Activated T-cell treated with anti-CD3 and anti-CD28 coated beads, Interleukin-2, amount 50 U/mL, for 72 hours (primary cell): Measurements from ENCODE around the gene GGA3. TPM values are rescaled to one million over a fixed set of nuclear protein-coding genes. Genes with fewer than 3 reads are reported as not detected.
"Not testable (repeated sequence)": the region's sequence is repeated elsewhere in the genome, so short reads cannot be mapped to it uniquely, and the experiment has no call there.

Experiments
- ATAC-seq, 2 donors: fragments of 150-1000 bp; cut with Tn5 transposase; replicated peaks in 1 of 2; 2 replicates each; pipeline ENCODE4 v1.10.0; 2021; ENCODE audit warnings: moderate library complexity in 2 of 2, mild to moderate bottlenecking in 1 of 2
- DNase-seq, 2 donors: peaks; one replicate each; pipeline ENCODE4 v3.0.0; 2021 to 2022; ENCODE audit warnings: mixed read lengths in 1 of 2
- H3K27ac Mint-ChIP-seq: one replicate; pipeline ENCODE4 v1.8.0; 2022; ENCODE audit warnings: mild to moderate bottlenecking, moderate library complexity, mixed read lengths
- H3K27me3 Mint-ChIP-seq: one replicate; pipeline ENCODE4 v1.8.0; 2022; ENCODE audit warnings: low read depth, mixed read lengths
- H3K36me3 Mint-ChIP-seq, 2 donors: one replicate each; pipeline ENCODE4 v1.8.0; 2022; ENCODE audit warnings: mixed read lengths in 2 of 2, mild to moderate bottlenecking in 1 of 2; ENCODE audit not compliant: insufficient read depth in 2 of 2
- H3K4me1 Mint-ChIP-seq: one replicate; pipeline ENCODE4 v1.8.0; 2022; ENCODE audit warnings: low read depth, mixed read lengths
- H3K4me3 Mint-ChIP-seq, 2 donors: one replicate each; pipeline ENCODE4 v1.8.0; 2022; ENCODE audit warnings: mild to moderate bottlenecking in 2 of 2, mixed read lengths in 2 of 2, moderate library complexity in 2 of 2
- H3K9me3 Mint-ChIP-seq, 2 donors: one replicate each; pipeline ENCODE4 v1.8.0; 2022; ENCODE audit warnings: mixed read lengths in 2 of 2
- total RNA-seq, 2 donors: library from RNA; stranded (reverse); gene quantifications; one replicate each; pipeline ENCODE4 v1.2.3, GENCODE V29; 2022

The GGA3 gene
- total RNA-seq, 2 donors from 2014 or later: 77.1 to 80.9 TPM

DNA sequence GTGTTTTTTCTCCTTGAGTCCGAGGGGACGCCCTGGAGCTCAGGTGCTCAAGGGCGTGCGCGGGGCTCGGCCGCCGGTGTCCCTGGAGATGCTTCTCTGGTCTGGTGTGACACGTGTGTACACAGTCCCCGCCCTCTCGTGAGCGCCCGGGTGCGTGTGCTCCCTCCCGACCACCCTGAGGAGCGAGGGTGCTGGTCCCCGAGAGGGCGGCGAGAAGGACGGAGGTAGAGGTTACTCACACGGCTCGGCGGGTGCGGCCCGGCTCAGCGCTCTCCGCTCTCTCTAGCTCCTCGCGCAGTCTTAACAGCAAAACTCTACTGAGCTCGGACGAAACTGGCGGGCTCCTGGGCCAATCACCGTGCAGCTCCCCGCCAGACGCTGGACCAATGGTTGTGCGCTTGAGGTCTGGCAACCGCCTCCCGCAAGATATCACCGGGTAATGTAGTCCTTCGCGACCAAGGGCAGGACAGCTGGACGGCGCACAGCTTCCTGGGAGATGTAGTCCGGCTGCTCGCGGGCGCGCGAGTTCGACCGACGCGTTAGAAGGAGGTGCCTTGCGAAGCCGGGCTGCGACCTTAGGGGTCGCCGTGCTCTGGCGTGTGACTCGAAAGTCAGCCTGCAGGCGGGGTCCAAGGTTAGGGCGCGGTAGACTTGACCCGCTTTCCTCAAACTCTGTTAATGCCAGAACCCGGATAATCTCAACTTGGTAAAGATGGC is 27.9 kb upstream of the GGA3 start, which contains the start of gene SLC25A19:
Gene SLC25A19 (minus strand): TSS at position 319 of the 717 bp plus-strand sequence. CDS start 2,669 bp downstream, outside the sequence.
- no peaks in the 10 kb centered on the region for H3K9me3 Mint-ChIP-seq
- H3K27ac Mint-ChIP-seq: peak within 1 kb of the TSS; percentile 99
- peak; percentile 96 to 99 for DNase-seq
- peak within 1 kb of the TSS; percentile 98 to 99 for H3K4me3 Mint-ChIP-seq
- peak; percentile 92 to 93 for ATAC-seq
- H3K27me3 Mint-ChIP-seq: no peaks in the 10 kb centered on the region
- peaks cover 41% of the 10 kb centered on the region for H3K4me1 Mint-ChIP-seq
- H3K36me3 Mint-ChIP-seq: peaks cover 4 to 7% of the 10 kb centered on the region in 2 donors

DNA sequence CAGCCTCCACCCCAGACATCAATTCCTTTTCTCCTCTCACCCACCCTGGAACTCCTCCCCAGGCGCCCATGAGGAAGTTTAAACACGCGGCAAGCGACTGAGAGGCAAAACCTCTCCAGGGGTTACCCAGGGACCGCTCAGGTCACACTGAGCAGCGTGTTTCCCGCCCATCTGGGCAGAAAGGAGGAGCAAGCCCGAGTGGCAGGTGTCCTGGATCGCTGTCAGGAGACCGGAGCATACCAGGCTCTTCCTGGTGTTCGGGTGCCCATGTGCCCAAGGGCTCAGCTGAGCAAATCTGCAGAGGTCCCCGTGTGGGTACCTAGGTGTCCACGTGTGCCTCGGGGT is 27.3 kb upstream of the GGA3 start:
- no peaks in the 10 kb centered on the region for H3K9me3 Mint-ChIP-seq
- H3K4me3 Mint-ChIP-seq: peak overlapping the region; percentile 98 to 99
- ATAC-seq (peak; percentile 8 to 19), DNase-seq (peak; percentile 45 to 52)
- H3K27ac Mint-ChIP-seq: no peak overlapping the region
- H3K36me3 Mint-ChIP-seq: peaks cover 4 to 7% of the 10 kb centered on the region in 2 donors
- no peaks in the 10 kb centered on the region for H3K27me3 Mint-ChIP-seq
- peaks cover 39% of the 10 kb centered on the region for H3K4me1 Mint-ChIP-seq

DNA sequence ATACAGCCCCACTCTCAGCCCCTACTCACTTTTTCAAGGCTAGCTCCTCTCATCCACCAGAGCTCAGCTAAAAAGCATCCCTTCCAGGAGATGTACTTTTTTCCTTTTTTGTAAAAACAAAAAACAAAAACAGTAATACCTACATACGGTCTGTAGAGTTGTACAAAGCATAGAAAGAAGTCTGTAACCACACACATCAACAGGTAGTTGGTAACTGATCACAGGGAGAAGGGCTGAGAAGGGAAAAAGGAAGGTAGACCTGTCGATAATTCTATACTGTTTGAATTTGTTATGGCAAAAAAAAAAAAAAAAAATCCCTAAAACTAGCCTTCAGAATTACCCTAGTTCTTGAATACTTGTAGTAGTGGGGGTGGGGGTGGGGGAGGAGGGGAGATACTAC is 27.0 kb upstream of the GGA3 start:
- peaks cover 42% of the 10 kb centered on the region for H3K4me1 Mint-ChIP-seq
- DNase-seq (no peak), ATAC-seq (no peak)
- peak overlapping the region; percentile 98 to 99 for H3K4me3 Mint-ChIP-seq
- peak overlapping the region; percentile 87 for H3K27ac Mint-ChIP-seq
- no peaks in the 10 kb centered on the region for H3K27me3 Mint-ChIP-seq
- H3K9me3 Mint-ChIP-seq: no peaks in the 10 kb centered on the region
- H3K36me3 Mint-ChIP-seq: peaks cover 4 to 11% of the 10 kb centered on the region in 2 donors

DNA sequence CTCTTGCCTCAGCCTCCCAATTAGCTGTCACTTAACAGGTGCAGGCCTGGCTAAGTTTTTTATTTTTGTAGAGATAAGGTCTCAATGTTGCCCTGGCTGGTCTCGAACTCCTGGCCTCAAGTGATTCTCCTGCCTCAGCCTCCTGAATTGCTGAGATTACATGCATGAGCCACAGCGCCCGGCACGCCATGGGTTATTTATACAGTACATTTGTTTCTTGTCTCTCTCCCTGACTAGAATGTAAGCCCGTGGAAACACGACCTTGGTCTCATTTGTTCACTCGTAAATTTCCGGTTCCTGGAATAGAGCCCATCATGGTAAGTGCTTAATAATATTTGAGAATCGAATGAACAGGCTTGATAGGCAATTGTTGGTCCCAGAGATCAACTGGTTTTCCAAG is 25.8 kb upstream of the GGA3 start:
- Mint-ChIP-seq H3K36me3 (peaks cover 4 to 14% of the 10 kb centered on the region in 2 donors), H3K9me3 (no peaks in the 10 kb centered on the region), H3K27me3 (no peaks in the 10 kb centered on the region), H3K27ac (no peak overlapping the region), H3K4me1 (peaks cover 39% of the 10 kb centered on the region), H3K4me3 (peak overlapping the region; percentile 34 to 98)
- no peak for ATAC-seq
- DNase-seq: no peak

DNA sequence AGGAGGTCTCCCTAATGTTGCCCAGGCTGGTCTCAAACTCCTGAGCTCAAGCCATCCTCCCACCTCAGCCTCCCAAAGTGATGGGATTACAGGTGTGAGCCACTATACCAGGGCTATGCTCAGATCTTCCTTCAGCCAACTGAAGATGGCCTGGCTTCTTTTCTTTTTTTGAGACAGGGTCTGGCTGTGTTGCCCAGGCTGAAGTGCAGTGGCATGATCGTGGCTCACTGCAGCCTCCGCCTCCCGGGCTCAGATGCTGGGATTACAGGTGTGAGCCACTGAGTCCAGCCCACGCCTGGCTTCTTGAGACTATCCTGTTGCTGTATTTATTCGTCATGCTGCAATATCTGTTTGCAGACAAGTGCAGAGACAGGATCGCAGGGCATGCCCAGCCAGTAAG is 23.7 kb upstream of the GGA3 start:
- Mint-ChIP-seq H3K27me3 (no peaks in the 10 kb centered on the region), H3K27ac (no peak overlapping the region), H3K9me3 (no peaks in the 10 kb centered on the region), H3K36me3 (peaks cover 6 to 19% of the 10 kb centered on the region in 2 donors), H3K4me1 (peaks cover 26% of the 10 kb centered on the region), H3K4me3 (no peak overlapping the region)
- ATAC-seq: no peak
- no peak for DNase-seq

DNA sequence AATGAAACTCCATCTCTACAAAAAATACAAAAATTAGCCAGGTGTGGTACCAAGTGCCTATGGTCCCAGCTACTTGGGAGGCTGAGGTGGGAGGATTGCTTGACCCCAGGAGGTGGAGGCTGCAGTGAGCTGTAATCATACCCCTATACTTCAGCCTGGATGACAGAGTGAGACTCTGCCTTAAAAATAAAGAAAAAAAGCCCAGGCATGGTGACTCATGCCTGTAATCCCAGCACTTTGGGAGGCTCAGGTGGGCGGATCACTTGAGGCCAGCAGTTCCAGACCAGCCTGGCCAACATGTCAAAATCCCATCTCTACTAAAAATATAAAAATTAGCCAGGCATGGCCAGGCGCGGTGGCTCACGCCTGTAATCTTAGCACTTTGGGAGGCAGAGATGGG is 18.8 kb upstream of the GGA3 start:
- not testable (repeated sequence) for DNase-seq, H3K9me3 Mint-ChIP-seq, H3K27me3 Mint-ChIP-seq, H3K27ac Mint-ChIP-seq, ATAC-seq, H3K4me3 Mint-ChIP-seq, H3K4me1 Mint-ChIP-seq
- peaks cover 2 to 18% of the 10 kb centered on the region in 2 donors for H3K36me3 Mint-ChIP-seq

DNA sequence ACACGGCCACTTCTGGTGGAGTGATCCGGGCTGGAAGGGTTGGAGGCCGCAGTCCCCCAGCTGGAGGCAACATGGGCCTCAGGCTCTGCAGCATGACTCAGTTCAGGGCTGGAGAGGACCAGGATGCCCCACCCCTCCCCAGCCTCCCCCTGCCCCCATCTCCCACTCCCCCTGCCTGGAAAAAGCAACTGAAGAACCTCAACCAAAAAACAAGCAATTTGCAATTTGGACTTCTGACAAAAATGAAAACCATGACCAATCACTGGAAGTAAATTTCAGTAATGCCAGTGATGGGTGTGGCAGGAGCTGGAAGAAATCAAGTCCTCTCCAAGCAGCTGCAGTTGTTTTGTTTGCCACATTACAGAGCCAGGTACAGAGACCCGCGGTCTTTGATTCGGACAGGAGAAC is 16.3 kb upstream of the GGA3 start:
- no peaks in the 10 kb centered on the region for H3K9me3 Mint-ChIP-seq
- no peaks in the 10 kb centered on the region for H3K27me3 Mint-ChIP-seq
- ATAC-seq (no peak), DNase-seq (no peak)
- peaks cover 2 to 17% of the 10 kb centered on the region in 2 donors for H3K36me3 Mint-ChIP-seq
- H3K4me3 Mint-ChIP-seq: no peak overlapping the region
- H3K4me1 Mint-ChIP-seq: peaks cover 17% of the 10 kb centered on the region
- no peak overlapping the region for H3K27ac Mint-ChIP-seq

DNA sequence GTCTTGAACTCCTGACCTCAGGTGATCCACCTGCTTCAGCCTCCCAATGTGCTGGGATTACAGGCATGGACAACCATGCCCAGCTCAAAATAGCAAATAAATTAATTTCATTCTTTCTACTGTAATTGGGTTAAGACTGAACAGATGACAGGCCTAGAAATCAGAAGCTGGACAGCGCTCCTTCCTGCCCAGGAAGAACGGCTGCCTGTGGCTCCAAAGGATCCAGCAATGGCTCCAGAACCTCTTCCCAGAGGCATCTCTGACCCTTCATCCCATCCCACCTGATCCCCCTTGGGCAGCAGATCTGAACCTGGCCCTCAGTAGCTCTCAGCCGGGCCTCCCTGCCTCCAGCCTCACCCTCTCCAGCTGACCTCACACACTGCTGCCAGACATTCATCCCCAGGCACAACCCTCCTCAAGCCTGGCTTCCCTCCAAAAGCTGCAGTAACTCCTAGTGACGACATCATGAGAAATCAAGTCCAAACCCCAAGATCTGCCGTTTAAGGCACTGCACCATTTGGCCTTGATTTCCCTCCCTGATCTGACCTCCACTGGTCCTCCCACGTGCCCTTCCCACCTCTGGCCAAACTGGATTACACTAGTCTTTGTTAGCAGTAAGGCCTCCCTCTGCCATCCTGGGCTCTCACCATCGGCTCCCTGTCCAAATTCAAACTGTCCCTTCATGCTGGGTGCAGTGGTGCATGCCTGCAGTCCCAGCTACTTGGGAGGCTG is 12.7 kb upstream of the GGA3 start:
- DNase-seq (no peak), ATAC-seq (no peak)
- no peaks in the 10 kb centered on the region for H3K9me3 Mint-ChIP-seq
- H3K36me3 Mint-ChIP-seq: peaks cover 0 to 9% of the 10 kb centered on the region in 2 donors
- H3K4me3 Mint-ChIP-seq: no peak overlapping the region
- H3K4me1 Mint-ChIP-seq: peaks cover 32% of the 10 kb centered on the region
- no peaks in the 10 kb centered on the region for H3K27me3 Mint-ChIP-seq
- H3K27ac Mint-ChIP-seq: no peak overlapping the region

DNA sequence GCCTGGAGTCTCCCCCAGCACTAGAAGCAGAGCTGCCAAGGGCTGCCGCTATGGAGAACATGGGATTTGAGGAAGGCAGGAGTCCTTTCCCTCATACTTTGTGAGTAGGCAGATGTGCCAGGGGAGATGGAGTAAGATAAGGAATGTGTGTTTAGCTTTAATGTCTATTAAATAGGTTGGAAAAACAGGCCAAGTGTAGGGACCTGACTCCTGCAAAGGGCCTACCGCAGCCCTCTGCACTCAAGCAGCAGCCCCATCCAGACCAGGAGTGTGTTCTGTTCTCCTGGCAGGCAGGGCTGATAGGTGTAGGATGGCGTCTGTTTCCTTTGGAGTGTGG is 11.4 kb upstream of the GGA3 start:
- ATAC-seq (no peak), DNase-seq (no peak)
- Mint-ChIP-seq H3K27me3 (no peaks in the 10 kb centered on the region), H3K9me3 (no peaks in the 10 kb centered on the region), H3K36me3 (peaks cover 0 to 9% of the 10 kb centered on the region in 2 donors), H3K4me3 (peak overlapping the region; percentile 77 to 81), H3K4me1 (peaks cover 36% of the 10 kb centered on the region), H3K27ac (no peak overlapping the region)

DNA sequence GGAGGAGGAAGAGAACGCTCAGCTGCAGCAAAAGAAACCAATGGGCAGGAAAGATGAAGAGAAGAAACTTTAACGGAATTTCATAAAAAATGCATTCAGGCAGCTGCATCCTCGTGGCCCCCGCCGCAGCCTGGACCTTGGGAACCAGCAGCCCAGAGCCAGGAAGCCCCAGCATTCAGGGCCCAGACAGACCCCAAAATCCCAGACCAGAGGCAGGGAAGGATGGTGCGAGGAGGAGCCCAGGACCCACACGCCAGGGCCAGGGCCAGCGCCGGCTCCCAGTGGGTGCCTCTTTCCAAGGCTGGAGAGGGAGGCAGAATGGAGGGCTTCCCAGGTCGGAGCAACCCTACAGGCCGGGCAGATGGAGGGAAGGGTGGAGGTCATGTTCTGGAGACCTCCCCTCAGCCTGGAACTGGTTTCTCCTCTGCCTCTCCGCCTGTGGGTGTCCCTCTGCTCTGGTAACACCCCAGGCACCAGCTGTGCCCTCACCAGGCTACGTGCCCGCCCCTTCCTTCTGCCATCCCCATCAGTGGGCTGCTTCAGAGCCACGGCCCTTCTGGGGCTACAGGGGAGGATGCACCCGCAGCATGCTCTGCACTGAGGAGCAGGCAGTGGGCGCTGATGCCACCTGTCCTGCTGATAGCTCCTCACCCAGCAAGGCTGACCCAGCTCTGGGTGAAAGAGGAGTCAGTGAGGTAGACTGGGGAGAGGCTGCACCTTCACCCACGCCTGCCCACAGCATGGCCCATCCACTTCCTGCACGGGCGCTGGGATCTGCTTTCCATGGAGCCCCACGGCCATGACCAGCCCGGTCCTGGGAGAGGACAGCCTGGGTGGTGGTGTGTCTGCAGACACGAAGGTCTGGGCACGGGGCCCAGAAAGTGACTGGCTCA is 10.8 kb upstream of the GGA3 start:
- ATAC-seq (no peak), DNase-seq (no peak)
- no peaks in the 10 kb centered on the region for H3K27me3 Mint-ChIP-seq
- peaks cover 36% of the 10 kb centered on the region for H3K4me1 Mint-ChIP-seq
- H3K27ac Mint-ChIP-seq: peak overlapping the region; percentile 4
- peaks cover 0 to 9% of the 10 kb centered on the region in 2 donors for H3K36me3 Mint-ChIP-seq
- no peaks in the 10 kb centered on the region for H3K9me3 Mint-ChIP-seq
- peak overlapping the region; percentile 77 to 81 for H3K4me3 Mint-ChIP-seq

DNA sequence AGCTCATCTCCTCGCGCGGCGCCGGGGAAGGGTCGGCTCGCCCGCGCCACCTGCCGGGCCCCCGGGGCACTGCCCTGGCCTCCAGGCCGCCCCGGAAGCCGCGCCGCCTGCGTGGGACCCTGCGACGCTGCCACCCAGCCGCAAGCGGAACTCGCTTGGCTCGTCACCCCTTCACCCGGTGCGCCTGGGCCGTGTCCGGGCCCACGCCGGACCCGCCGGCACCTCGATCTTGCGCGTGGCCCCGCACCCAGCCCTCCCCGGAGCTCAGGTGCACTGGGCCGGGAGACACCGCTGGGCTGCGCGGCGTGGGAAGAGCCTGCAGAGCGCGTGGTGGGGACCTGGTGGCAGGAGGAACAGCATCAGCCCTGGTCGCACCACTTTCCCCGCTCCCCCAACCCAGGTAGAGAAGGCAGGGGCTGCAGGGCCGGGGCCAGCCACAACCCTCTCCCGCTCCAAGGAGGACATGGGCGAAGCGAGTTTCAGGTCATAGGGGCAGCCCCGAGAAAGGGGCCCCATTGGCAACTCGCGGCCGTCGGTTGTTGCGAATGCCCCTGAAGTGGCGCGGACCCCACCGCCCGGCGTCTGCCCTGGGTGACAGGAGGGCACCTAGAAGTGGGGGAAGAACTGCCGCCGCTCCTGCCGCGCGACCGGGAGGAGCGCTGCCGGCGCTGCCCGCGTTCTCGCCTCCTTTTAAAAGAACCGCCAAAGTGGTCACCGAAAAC is 10.0 kb upstream of the GGA3 start:
- H3K27me3 Mint-ChIP-seq: no peaks in the 10 kb centered on the region
- H3K4me3 Mint-ChIP-seq: peak overlapping the region; percentile 77 to 81
- DNase-seq: peak; percentile 89 to 96
- peak overlapping the region; percentile 4 for H3K27ac Mint-ChIP-seq
- peaks cover 36% of the 10 kb centered on the region for H3K4me1 Mint-ChIP-seq
- H3K36me3 Mint-ChIP-seq: peaks cover 0 to 10% of the 10 kb centered on the region in 2 donors
- peak; percentile 80 to 82 for ATAC-seq
- H3K9me3 Mint-ChIP-seq: no peaks in the 10 kb centered on the region

DNA sequence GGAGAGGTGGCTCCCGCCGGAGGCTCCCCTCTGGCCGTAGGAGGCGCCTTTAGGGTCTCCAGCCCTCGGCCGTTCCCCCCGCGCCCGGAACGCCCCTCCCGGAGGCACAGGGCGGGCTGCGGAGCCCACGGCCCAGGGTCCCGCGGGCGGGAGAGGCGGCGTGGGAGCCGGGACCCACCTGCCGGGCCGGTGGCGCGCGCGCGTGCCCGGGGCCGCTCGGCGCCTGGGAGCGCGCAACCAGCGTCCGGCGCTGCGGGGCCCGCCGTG is 9.5 kb upstream of the GGA3 start, which contains the start of gene MIF4GD:
Gene MIF4GD (minus strand): TSS at position 266 of the 267 bp plus-strand sequence. CDS start 1,036 bp downstream, outside the sequence.
- peaks cover 36% of the 10 kb centered on the region for H3K4me1 Mint-ChIP-seq
- peaks cover 0 to 10% of the 10 kb centered on the region in 2 donors for H3K36me3 Mint-ChIP-seq
- DNase-seq: no peak
- H3K9me3 Mint-ChIP-seq: no peaks in the 10 kb centered on the region
- H3K27ac Mint-ChIP-seq: peak within 1 kb of the TSS; percentile 80
- peak within 1 kb of the TSS; percentile 89 to 95 for H3K4me3 Mint-ChIP-seq
- no peaks in the 10 kb centered on the region for H3K27me3 Mint-ChIP-seq
- peak in 1 of 2 donors; percentile 45 for ATAC-seq
